SK-N-SH treated with all-trans-retinoic acid at 6 μM for 48 hours (cell line): ENCODE results near the gene RTCB.

ENCODE experiments used
- ATAC-seq: fragments of 200-7000 bp; cut with Tn5 transposase; 3 replicates; pipeline ENCODE4 v1.9.1; 2020; ENCODE audit warnings: mild to moderate bottlenecking, moderate library complexity
- ARNTL ChIP-seq: fragments of 450-650 bp; formaldehyde crosslinking; IDR thresholded peaks from 2 replicates; pipeline ENCODE4 v1.5.0; 2020; ENCODE audit warnings: low read depth, mild to moderate bottlenecking, moderate library complexity, borderline replicate concordance
- BACH2 ChIP-seq: fragments of 250-450 bp; sonication (Bioruptor Pico); IDR thresholded peaks from 2 replicates; pipeline ENCODE4 v1.9.0; 2021; ENCODE audit warnings: mild to moderate bottlenecking, borderline replicate concordance
- CSDC2 ChIP-seq: fragments of 250-450 bp; sonication (Bioruptor Pico); IDR thresholded peaks from 2 replicates; pipeline ENCODE4 v1.5.0; 2020; ENCODE audit warnings: mild to moderate bottlenecking, moderate library complexity
- ESRRG ChIP-seq: fragments of 250-450 bp; sonication (Bioruptor Pico); IDR thresholded peaks from 2 replicates; pipeline ENCODE4 v1.6.1; 2021; ENCODE audit warnings: mild to moderate bottlenecking
- GLIS3 ChIP-seq: fragments of 250-450 bp; sonication (Bioruptor Pico); IDR thresholded peaks from 2 replicates; pipeline ENCODE4 v1.5.0; 2020; ENCODE audit warnings: mild to moderate bottlenecking, moderate library complexity
- ISL1 ChIP-seq: fragments of 250-450 bp; sonication (Bioruptor Pico); IDR thresholded peaks from 2 replicates; pipeline ENCODE4 v2.1.2; 2022; ENCODE audit warnings: mild to moderate bottlenecking, moderate library complexity
- OSR1 ChIP-seq: fragments of 250-450 bp; sonication (Bioruptor Pico); IDR thresholded peaks from 2 replicates; pipeline ENCODE4 v1.8.0; 2022; ENCODE audit warnings: moderate library complexity, mild to moderate bottlenecking, inconsistent platforms
- PPARA ChIP-seq: fragments of 250-450 bp; sonication (Bioruptor Pico); IDR thresholded peaks from 2 replicates; pipeline ENCODE4 v1.5.0; 2020; ENCODE audit warnings: mild to moderate bottlenecking, borderline replicate concordance
- RARB ChIP-seq: fragments of 250-450 bp; sonication (Bioruptor Pico); IDR thresholded peaks from 2 replicates; pipeline ENCODE4 v1.8.0; 2021; ENCODE audit warnings: mild to moderate bottlenecking, moderate library complexity
- SNAI2 ChIP-seq: fragments of 250-450 bp; sonication (Bioruptor Pico); IDR thresholded peaks from 2 replicates; pipeline ENCODE4 v1.5.0; 2020; ENCODE audit warnings: mild to moderate bottlenecking, moderate library complexity
- TCF4 ChIP-seq: fragments of 250-450 bp; sonication (Bioruptor Pico); IDR thresholded peaks from 2 replicates; pipeline ENCODE4 v1.8.0; 2021; ENCODE audit warnings: mild to moderate bottlenecking, moderate library complexity, borderline replicate concordance
- TOX ChIP-seq: fragments of 250-450 bp; sonication (Bioruptor Pico); IDR thresholded peaks from 2 replicates; pipeline ENCODE4 v1.8.0; 2021; ENCODE audit warnings: mild to moderate bottlenecking, moderate library complexity, borderline replicate concordance
- ZC3H10 ChIP-seq: fragments of 250-450 bp; sonication (Bioruptor Pico); IDR thresholded peaks from 2 replicates; pipeline ENCODE4 v1.5.1; 2021; ENCODE audit warnings: mild to moderate bottlenecking, moderate library complexity
- ZFP3 ChIP-seq: fragments of 250-450 bp; sonication (Bioruptor Pico); IDR thresholded peaks from 2 replicates; pipeline ENCODE4 v1.5.0; 2020; ENCODE audit warnings: mild to moderate bottlenecking, moderate library complexity
- ZFP30 ChIP-seq: fragments of 450-650 bp; formaldehyde crosslinking; IDR thresholded peaks from 2 replicates; pipeline ENCODE4 v1.5.0; 2022; ENCODE audit warnings: mild to moderate bottlenecking, moderate library complexity
- ZNF565 ChIP-seq: fragments of 450-650 bp; formaldehyde crosslinking; conservative IDR thresholded peaks from 2 replicates; pipeline ENCODE4 v1.5.0; 2020; ENCODE audit warnings: low read depth, mild to moderate bottlenecking, moderate library complexity
- ZNF70 ChIP-seq: fragments of 450-650 bp; formaldehyde crosslinking; IDR thresholded peaks from 2 replicates; pipeline ENCODE4 v1.5.0; 2020; ENCODE audit warnings: mild to moderate bottlenecking, moderate library complexity
- ZNF8 ChIP-seq: fragments of 450-650 bp; formaldehyde crosslinking; IDR thresholded peaks from 2 replicates; pipeline ENCODE4 v1.5.0; 2020; ENCODE audit warnings: mild to moderate bottlenecking, moderate library complexity
- TF ChIP-seq, protein P1 (sequence below): fragments of 250-450 bp; sonication (Bioruptor Pico); IDR thresholded peaks from 2 replicates; pipeline ENCODE4 v1.5.1; 2020; ENCODE audit warnings: low read depth, mild to moderate bottlenecking, moderate library complexity
- TF ChIP-seq, protein P2 (sequence below): fragments of 250-450 bp; sonication (Bioruptor Pico); IDR thresholded peaks from 2 replicates; pipeline ENCODE4 v1.5.1; 2021; ENCODE audit warnings: mild to moderate bottlenecking, moderate library complexity
- TF ChIP-seq, protein P3 (sequence below): fragments of 250-450 bp; sonication (Bioruptor Pico); IDR thresholded peaks from 2 replicates; pipeline ENCODE4 v1.8.0; 2020; ENCODE audit warnings: mild to moderate bottlenecking, moderate library complexity, borderline replicate concordance
- TF ChIP-seq, protein P4 (sequence below): fragments of 250-450 bp; sonication (Bioruptor Pico); IDR thresholded peaks from 2 replicates; pipeline ENCODE4 v1.5.0; 2020; ENCODE audit warnings: mild to moderate bottlenecking, moderate library complexity
- TF ChIP-seq, protein P5 (sequence below): fragments of 250-450 bp; sonication (Bioruptor Pico); IDR thresholded peaks from 2 replicates; pipeline ENCODE4 v1.8.0; 2021; ENCODE audit warnings: low read depth, mild to moderate bottlenecking, moderate library complexity, borderline replicate concordance

Gene RTCB

DNA sequence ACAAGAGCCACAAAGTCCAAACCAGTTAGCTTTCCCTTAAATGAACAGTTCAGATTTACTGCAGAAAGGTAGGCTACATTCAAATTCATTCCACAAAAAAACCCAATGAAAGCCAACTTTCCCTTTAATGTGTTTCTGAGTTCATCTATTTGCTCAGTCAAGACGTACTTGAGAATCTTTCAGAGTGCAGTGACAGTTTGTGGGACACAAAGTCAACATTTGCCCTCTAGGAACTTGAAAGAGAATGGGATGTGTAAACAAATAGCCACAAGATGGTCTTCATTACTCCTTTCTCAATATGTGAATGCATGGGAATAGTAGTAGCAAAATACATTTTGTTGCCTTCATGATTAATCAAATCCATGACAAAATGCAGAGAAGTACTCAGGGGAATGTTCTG lies 15.8 kb downstream of the RTCB start (continued):
- TF ChIP-seq OSR1 (CRISPR knock-in tag) (no peak), ZC3H10 (CRISPR knock-in tag) (no peak), ARNTL (CRISPR knock-in tag) (no peak), ZFP3 (CRISPR knock-in tag) (no peak)

DNA sequence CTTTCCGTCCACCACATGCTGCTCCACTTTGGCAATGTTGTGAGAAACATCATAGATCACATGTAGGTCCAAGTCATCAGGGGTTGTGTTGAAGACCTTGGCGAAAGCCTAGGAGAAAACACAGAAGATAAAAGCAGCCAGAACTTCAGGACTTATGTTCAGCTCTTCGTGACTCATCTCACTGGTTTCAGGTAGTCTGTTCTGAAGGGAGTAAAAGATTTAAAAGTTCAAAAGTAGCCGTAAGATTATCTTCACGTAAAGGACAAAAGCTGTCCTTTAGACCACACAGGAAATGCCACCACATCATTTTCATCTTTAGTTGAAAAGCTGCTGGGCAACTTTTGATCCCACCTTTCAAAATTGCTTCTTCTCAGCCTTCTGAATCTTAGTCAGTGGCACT lies 16.9 kb downstream of the RTCB start:
- TF ChIP-seq, protein P1, sequence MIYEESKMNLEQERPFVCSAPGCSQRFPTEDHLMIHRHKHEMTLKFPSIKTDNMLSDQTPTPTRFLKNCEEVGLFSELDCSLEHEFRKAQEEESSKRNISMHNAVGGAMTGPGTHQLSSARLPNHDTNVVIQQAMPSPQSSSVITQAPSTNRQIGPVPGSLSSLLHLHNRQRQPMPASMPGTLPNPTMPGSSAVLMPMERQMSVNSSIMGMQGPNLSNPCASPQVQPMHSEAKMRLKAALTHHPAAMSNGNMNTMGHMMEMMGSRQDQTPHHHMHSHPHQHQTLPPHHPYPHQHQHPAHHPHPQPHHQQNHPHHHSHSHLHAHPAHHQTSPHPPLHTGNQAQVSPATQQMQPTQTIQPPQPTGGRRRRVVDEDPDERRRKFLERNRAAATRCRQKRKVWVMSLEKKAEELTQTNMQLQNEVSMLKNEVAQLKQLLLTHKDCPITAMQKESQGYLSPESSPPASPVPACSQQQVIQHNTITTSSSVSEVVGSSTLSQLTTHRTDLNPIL (CRISPR knock-in tag) = no peak
- TF ChIP-seq, protein P2, sequence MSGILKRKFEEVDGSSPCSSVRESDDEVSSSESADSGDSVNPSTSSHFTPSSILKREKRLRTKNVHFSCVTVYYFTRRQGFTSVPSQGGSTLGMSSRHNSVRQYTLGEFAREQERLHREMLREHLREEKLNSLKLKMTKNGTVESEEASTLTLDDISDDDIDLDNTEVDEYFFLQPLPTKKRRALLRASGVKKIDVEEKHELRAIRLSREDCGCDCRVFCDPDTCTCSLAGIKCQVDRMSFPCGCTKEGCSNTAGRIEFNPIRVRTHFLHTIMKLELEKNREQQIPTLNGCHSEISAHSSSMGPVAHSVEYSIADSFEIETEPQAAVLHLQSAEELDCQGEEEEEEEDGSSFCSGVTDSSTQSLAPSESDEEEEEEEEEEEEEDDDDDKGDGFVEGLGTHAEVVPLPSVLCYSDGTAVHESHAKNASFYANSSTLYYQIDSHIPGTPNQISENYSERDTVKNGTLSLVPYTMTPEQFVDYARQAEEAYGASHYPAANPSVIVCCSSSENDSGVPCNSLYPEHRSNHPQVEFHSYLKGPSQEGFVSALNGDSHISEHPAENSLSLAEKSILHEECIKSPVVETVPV (CRISPR knock-in tag) = no peak
- TF ChIP-seq ZFP3 (CRISPR knock-in tag) = no peak
- TF ChIP-seq TCF4 = no peak
- TF ChIP-seq ZNF8 (CRISPR knock-in tag) = no peak
- TF ChIP-seq SNAI2 (CRISPR knock-in tag) = no peak
- no peak for TF ChIP-seq ARNTL (CRISPR knock-in tag)
- no peak for TF ChIP-seq ESRRG (CRISPR knock-in tag)
- TF ChIP-seq, protein P3, sequence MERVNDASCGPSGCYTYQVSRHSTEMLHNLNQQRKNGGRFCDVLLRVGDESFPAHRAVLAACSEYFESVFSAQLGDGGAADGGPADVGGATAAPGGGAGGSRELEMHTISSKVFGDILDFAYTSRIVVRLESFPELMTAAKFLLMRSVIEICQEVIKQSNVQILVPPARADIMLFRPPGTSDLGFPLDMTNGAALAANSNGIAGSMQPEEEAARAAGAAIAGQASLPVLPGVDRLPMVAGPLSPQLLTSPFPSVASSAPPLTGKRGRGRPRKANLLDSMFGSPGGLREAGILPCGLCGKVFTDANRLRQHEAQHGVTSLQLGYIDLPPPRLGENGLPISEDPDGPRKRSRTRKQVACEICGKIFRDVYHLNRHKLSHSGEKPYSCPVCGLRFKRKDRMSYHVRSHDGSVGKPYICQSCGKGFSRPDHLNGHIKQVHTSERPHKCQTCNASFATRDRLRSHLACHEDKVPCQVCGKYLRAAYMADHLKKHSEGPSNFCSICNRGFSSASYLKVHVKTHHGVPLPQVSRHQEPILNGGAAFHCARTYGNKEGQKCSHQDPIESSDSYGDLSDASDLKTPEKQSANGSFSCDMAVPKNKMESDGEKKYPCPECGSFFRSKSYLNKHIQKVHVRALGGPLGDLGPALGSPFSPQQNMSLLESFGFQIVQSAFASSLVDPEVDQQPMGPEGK (CRISPR knock-in tag) = no peak
- TF ChIP-seq GLIS3 (CRISPR knock-in tag) = no peak
- no peak for TF ChIP-seq ZC3H10 (CRISPR knock-in tag)
- no peak for TF ChIP-seq ISL1 (CRISPR knock-in tag)
- no peak for TF ChIP-seq ZNF565
- TF ChIP-seq OSR1 (CRISPR knock-in tag) = no peak
- TF ChIP-seq PPARA (CRISPR knock-in tag) = no peak
- TF ChIP-seq RARB (CRISPR knock-in tag) = no peak
- TF ChIP-seq ZFP30 (CRISPR knock-in tag) = no peak
- TF ChIP-seq CSDC2 (CRISPR knock-in tag) = no peak
- ATAC-seq = no peak

DNA sequence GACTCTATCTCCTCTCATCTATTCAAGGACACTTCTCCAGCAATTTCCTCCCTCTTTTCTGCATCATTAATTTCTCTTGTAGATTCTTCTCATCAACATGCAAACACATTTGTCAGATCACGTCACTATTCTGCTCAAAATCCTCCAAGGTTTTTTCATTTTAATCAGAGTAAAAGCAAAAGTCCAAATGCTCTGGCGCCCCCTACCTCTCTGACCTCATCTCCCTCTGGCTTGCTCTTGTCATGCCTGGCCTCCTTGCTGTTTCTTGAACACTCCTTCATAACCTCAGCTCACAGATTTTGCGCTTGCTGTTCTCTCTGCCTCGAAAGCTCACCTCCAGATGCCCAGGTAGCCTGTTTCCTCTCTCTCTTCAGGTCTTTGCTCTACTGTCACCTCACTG lies 22.4 kb downstream of the RTCB start:
- peak; percentile 69 for ATAC-seq

More for the DNA sequence above, 22.4 kb downstream of the RTCB start:
- TF ChIP-seq, protein P4, sequence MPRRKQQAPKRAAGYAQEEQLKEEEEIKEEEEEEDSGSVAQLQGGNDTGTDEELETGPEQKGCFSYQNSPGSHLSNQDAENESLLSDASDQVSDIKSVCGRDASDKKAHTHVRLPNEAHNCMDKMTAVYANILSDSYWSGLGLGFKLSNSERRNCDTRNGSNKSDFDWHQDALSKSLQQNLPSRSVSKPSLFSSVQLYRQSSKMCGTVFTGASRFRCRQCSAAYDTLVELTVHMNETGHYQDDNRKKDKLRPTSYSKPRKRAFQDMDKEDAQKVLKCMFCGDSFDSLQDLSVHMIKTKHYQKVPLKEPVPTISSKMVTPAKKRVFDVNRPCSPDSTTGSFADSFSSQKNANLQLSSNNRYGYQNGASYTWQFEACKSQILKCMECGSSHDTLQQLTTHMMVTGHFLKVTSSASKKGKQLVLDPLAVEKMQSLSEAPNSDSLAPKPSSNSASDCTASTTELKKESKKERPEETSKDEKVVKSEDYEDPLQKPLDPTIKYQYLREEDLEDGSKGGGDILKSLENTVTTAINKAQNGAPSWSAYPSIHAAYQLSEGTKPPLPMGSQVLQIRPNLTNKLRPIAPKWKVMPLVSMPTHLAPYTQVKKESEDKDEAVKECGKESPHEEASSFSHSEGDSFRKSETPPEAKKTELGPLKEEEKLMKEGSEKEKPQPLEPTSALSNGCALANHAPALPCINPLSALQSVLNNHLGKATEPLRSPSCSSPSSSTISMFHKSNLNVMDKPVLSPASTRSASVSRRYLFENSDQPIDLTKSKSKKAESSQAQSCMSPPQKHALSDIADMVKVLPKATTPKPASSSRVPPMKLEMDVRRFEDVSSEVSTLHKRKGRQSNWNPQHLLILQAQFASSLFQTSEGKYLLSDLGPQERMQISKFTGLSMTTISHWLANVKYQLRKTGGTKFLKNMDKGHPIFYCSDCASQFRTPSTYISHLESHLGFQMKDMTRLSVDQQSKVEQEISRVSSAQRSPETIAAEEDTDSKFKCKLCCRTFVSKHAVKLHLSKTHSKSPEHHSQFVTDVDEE = no peak
- TF ChIP-seq BACH2 (CRISPR knock-in tag) (no peak), TOX (CRISPR knock-in tag) (no peak), ZNF70 (CRISPR knock-in tag) (no peak), OSR1 (CRISPR knock-in tag) (no peak), ISL1 (CRISPR knock-in tag) (no peak), ZC3H10 (CRISPR knock-in tag) (no peak), ZFP3 (CRISPR knock-in tag) (no peak), TCF4 (no peak), SNAI2 (CRISPR knock-in tag) (no peak), CSDC2 (CRISPR knock-in tag) (no peak), ESRRG (CRISPR knock-in tag) (no peak), RARB (CRISPR knock-in tag) (no peak), ARNTL (CRISPR knock-in tag) (no peak), PPARA (CRISPR knock-in tag) (no peak), ZNF565 (no peak)
- TF ChIP-seq, protein P2 (CRISPR knock-in tag) = no peak
- TF ChIP-seq, protein P3 (CRISPR knock-in tag) = no peak
- TF ChIP-seq, protein P5, sequence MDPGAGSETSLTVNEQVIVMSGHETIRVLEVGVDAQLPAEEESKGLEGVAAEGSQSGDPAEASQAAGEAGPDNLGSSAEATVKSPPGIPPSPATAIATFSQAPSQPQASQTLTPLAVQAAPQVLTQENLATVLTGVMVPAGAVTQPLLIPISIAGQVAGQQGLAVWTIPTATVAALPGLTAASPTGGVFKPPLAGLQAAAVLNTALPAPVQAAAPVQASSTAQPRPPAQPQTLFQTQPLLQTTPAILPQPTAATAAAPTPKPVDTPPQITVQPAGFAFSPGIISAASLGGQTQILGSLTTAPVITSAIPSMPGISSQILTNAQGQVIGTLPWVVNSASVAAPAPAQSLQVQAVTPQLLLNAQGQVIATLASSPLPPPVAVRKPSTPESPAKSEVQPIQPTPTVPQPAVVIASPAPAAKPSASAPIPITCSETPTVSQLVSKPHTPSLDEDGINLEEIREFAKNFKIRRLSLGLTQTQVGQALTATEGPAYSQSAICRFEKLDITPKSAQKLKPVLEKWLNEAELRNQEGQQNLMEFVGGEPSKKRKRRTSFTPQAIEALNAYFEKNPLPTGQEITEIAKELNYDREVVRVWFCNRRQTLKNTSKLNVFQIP (CRISPR knock-in tag) = no peak
- TF ChIP-seq, all 23 proteins: peak for 0
